Esophagus squamous epithelium (tissue), 5 donors: ENCODE results near the gene HIGD2B. TPM values are rescaled to one million over a fixed set of nuclear protein-coding genes. Genes with fewer than 3 reads are reported as not detected.
A peak's percentile ranks its signal among the peaks of the same experiment; 100 is the strongest.
"Not testable (repeated sequence)": the region's sequence is repeated elsewhere in the genome, so short reads cannot be mapped to it uniquely, and the experiment has no call there.

Source experiments
- DNase-seq: peaks from one replicate; lab custom pipeline; 2025; lab: John Stamatoyannopoulos, UW
- H3K27ac ChIP-seq, 4 donors: fragments of 200-600 bp; sonication (generic); one replicate each; pipeline ENCODE4 v1.5.1; 2016 to 2019; ENCODE audit warnings: mild to moderate bottlenecking in 1 of 4
- H3K27me3 ChIP-seq, 4 donors: fragments of 200-600 bp; sonication (generic); 1 replicate in 3 of 4; 2 replicates in 1 of 4; pipeline versions ENCODE4 v1.5.1 to v1.6.0; 2017 to 2021; ENCODE audit warnings: antibody characterized with exemption in 1 of 4
- H3K36me3 ChIP-seq, 3 donors: fragments of 200-600 bp; sonication (generic); one replicate each; pipeline ENCODE4 v1.5.1; 2016 to 2019
- H3K4me1 ChIP-seq, 3 donors: fragments of 200-600 bp; sonication (generic); one replicate each; pipeline ENCODE4 v1.5.1; 2017 to 2019
- H3K4me3 ChIP-seq, 4 donors: fragments of 200-600 bp; sonication (generic); 1 replicate in 3 of 4; 2 replicates in 1 of 4; pipeline ENCODE4 v1.5.1; 2016 to 2019; ENCODE audit warnings: mild to moderate bottlenecking in 2 of 4, moderate library complexity in 1 of 4
- H3K9me3 ChIP-seq, 3 donors: fragments of 200-600 bp; sonication (generic); one replicate each; pipeline ENCODE4 v1.5.1; 2016 to 2019
- WGBS, 2 donors: methylation state at CpG; one replicate each; pipeline ENCODE4 v1.1.5; 2018; 5-methylcytosine and 5-hydroxymethylcytosine counted together
- intact Hi-C: fragments of 100-400 bp; cut with DNase I; formaldehyde crosslinking; loops from one replicate; pipeline ENCODE4 v1.15.0; 2022
- small RNA-seq, 4 donors: library from RNA; depleted of rRNA; stranded (forward); fragments of <200 nt; gene quantifications; one replicate each; pipeline ENCODE3, GENCODE V24; 2016
- total RNA-seq, 4 donors: library from RNA; depleted of rRNA; stranded (reverse); fragments of >200 nt; gene quantifications; one replicate each; pipeline ENCODE4 v1.1.0, GENCODE V29; 2016
- donor health status: DM: yes; HTN: yes; CAD: no.

HIGD2B gene
- total RNA-seq, 4 donors from 2014 or later, result not detected

DNA sequence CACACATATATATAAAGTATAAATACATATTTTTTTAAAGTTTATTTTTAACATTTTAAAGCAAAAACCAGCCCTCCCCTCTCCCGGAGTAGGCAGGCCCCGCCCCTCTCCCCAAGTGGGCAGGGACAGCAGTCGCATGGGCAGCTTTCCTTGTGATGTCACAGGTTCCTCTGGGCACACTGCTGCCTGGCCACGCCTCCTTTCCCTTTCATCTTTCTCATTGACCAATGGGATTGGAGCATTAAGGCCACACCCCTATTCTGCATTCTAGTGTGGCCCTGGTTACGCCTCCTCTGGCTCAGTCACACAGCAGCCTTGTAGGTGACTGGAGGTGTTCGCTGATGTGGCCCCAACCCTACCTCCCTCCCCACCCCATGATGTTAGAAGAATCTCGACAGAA lies 31.6 kb downstream of the HIGD2B start, which contains the start of gene GOLGA6B:
Gene GOLGA6B (plus strand): TSS at position 301 of the 400 bp plus-strand sequence. CDS start 41 bp downstream, at position 342.
- intact Hi-C loops, H3K4me1 ChIP-seq, H3K36me3 ChIP-seq, DNase-seq, H3K27ac ChIP-seq, H3K9me3 ChIP-seq, H3K27me3 ChIP-seq, H3K4me3 ChIP-seq: not testable (repeated sequence)
- WGBS, 2 donors, result no CpG with 5 or more reads among the region's 7 CpGs

DNA sequence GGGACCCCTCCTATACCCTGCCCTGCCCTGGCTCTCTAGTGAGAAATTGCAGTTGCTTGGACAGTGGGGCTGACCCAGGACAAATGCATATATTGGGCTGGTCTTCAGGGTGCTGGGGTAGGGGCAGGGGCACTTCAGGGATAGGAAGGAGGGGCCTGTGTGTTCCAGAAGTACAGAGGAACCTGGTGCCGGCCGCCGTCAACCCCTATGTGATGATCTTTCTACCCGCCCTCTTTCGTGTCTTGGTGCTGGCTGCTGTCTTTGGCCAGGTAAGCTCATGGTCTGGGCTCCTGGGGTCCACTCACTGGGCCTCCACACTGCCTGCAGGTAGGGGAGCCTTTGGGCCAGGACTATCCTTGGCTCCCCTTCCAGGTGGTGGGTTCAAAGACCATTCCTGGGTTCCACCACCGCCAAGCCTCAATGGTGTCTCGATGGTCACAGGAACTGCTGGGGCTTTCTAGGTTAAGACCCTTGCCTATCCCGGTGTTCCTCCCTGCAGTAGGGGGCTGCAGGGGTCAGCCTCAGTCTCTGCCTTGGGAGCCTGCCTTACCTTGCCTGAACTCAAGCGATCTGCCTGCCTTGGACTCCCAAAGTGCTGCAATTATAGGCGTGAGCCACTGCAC lies 37.2 kb downstream of the HIGD2B start:
- not testable (repeated sequence) for H3K36me3 ChIP-seq, H3K9me3 ChIP-seq
- WGBS, 2 donors, result 30 to 80% methylated on average over 3 of the region's 10 CpGs

DNA sequence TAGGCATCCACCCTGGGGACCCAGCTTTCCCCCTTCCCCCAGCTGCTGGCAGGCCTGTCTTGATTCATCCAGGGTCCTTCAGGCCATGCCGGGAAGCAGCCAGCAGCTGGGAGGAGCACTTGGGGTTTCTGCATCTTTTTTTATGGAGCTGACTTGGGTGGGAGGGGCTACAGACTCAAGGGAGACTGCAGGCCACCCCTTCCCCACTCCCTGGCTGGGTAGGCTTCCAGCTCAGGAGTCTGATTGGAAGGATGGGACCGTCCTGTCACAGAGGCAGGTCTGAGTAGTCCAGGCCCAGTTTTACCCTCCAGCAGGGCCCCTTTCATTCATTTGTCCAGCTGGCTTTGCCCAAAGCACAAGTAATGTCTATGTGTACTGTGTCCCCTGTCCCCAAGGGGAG lies 43.7 kb downstream of the HIGD2B start:
- H3K4me3 ChIP-seq, H3K27me3 ChIP-seq, H3K4me1 ChIP-seq, H3K9me3 ChIP-seq, DNase-seq, intact Hi-C loops, H3K27ac ChIP-seq, H3K36me3 ChIP-seq: not testable (repeated sequence)
- no CpG with 5 or more reads among the region's 2 CpGs for WGBS, 2 donors

More for the DNA sequence above, 37.2 kb downstream of the HIGD2B start:
- DNase-seq, H3K27ac ChIP-seq, H3K4me3 ChIP-seq, intact Hi-C loops, H3K27me3 ChIP-seq, H3K4me1 ChIP-seq: not testable (repeated sequence)

DNA sequence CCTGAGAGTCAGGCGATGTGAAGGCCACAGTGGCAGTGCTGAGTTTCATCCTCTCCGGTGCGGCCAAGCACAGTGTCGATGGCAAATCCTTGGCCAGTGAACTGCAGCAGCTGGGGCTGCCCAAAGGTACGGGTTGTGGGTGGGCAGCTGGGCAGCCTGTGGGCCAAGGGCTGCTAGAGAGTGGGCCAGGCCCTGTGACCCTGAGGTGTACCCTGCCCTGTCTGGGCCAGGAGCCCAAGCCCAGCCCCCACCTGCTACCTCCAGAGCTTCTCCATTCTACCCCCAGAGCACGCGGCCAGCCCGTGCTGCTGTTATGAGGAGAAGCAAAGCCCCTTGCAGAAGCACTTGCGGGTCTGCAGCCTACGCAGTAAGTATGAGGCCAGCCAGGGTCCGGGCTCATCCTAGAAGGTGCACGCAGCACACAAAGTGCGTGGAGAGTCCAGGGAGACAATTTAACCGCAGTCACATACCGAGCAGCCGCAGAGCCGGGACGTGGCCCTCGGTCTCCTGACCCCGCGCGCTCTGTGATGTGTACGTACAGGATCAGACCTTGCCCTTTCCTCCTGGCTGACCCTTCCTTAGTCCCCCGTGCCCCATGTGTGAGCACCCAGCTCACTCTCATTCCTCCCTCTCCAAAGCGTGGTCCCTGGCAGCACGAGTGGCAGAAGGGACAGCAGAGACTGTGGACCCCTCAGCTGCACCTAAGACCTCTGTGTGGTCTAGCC lies 46.1 kb downstream of the HIGD2B start:
- H3K4me3 ChIP-seq, H3K27ac ChIP-seq, DNase-seq, H3K36me3 ChIP-seq, H3K4me1 ChIP-seq, H3K9me3 ChIP-seq, H3K27me3 ChIP-seq, intact Hi-C loops: not testable (repeated sequence)
- WGBS, 2 donors, result no CpG with 5 or more reads among the region's 26 CpGs

DNA sequence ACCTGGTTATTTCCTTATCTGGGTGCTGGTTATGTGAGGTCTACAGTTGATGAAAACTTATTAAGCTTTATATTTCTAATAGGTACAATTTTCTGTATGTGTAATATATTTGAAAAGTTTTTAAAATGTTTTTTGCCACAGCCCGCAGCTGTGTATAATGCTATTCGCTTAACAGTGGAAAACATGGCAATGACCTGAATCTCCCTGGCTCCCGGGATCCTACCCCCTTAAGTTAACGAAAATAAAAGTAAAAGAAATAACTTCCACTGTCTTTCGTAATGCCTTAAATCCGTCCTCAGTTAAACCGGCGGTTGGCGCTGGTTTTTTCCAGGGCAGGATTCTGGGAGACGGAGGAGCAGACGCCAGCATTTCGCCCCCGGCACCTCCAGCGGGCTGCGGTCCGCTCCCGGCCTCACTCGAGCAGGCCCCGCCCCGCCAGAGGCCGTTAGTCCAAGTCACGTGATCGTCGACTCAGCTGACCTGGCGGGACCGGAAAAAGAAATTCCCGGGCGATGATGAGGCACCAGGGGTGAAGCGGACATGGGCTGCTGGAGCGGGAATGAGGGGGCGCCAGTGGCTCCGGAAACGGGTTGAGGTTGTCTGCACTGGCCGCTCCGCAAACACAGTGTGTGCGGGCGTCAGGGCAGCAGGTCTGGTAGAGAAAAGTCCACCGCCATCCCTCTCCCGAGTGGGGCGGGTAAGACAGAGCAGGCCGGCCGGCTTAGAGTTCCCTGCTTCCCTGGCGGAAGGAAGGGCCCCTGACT lies 49.3 kb downstream of the HIGD2B start:
- H3K4me1 ChIP-seq, DNase-seq, H3K27me3 ChIP-seq, H3K36me3 ChIP-seq, intact Hi-C loops, H3K9me3 ChIP-seq: not testable (repeated sequence)
- no CpG with 5 or more reads among the region's 43 CpGs for WGBS, 2 donors
- peak overlapping the region; percentile 13 to 58 (median 29) for H3K4me3 ChIP-seq
- peak overlapping the region in 2 of 4 donors; percentile 14 to 59 for H3K27ac ChIP-seq

DNA sequence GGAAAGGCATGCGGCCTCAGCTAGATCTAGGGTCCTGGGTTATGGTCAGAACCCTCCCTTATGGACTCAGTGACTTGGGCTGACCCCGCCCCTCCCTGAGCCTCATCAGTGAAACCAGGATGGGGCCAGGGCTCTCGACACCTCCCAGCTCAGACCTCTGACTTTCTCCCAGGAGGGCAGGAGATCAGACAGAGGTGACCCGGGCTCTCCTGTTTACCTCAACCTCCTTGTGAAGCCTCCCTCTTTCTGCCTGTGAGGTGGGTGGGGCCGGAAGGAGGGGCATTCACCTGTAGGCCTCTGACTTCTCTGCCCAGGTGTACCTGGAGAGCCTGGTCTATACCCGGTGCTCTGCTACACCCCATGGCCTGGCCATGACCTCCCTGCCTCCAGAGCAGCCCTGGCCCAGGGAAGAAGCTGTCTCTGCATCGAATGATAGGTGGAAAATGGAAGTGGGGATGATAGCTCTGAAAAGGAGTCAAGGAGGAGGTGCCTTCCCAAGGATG lies 56.9 kb downstream of the HIGD2B start:
- H3K4me1 ChIP-seq, H3K27ac ChIP-seq, DNase-seq, H3K36me3 ChIP-seq, intact Hi-C loops, H3K9me3 ChIP-seq, H3K27me3 ChIP-seq, H3K4me3 ChIP-seq: not testable (repeated sequence)
- WGBS, 2 donors, result 63 to 81% methylated on average over 2 to 3 of the region's 7 CpGs

DNA sequence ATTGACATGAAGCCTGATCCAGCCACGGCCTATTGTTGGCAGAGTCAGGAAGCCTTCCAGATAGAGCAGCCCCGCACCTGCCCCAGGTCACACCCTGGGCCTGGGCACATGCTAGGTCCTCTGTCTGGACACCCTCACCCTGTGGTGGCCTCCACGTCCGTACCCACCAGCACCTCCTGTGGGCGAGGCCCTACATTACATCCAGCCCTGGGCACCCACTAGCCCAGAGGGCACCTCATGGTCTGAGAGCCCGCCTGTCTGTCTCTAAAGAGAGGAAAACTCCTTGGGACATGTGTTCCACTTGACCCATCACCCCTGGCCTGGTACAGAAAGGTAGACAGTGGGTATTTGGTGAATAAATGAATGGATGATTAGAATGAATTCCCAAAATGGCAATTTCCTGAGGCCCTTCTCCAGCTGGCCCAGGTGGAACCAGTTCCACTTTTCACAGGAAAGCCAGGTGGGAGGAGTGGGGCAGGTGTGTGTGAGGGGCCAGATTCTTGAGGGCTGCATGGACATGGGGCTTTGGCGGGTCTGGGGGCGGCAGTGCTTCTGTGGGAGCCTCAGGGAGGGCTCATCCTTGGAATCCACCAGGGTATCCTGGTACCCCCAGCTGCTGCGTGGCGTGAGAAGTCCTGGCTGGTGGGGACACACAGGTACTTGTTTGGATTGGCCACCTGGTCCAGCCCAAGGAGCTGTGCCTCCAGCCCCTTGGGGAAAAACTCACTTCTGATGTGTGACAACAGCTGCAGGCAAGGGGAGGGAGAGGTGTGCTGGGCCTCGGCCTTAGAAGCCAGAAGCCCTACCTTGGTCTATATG lies 57.5 kb downstream of the HIGD2B start:
- H3K4me1 ChIP-seq, intact Hi-C loops, H3K36me3 ChIP-seq, H3K9me3 ChIP-seq, H3K4me3 ChIP-seq, H3K27ac ChIP-seq, H3K27me3 ChIP-seq, DNase-seq: not testable (repeated sequence)
- 94 to 98% methylated on average over 3 to 5 of the region's 11 CpGs for WGBS, 2 donors

DNA sequence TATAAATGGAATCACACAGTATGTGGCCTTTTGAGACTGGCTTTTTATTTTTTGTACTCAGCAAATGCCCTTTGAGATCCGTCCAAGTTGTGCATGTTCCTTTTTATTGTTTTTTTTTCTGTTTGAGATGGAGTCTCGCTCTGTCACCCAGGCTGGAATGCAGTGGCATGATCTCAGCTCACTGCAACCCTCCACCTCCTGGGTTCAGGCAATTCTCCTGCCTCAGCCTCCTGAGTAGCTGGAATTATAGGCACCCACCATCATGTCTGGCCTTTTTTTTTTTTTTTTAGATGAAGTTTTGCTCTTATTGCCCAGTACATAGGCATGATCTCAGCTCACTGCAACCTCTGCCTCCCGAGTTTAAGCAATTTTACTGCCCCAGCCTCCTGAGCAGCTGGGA lies 59.8 kb downstream of the HIGD2B start:
- intact Hi-C loops, result not testable (repeated sequence)
- 74 to 78% methylated on average over 3 of the region's 3 CpGs for WGBS, 2 donors

More for the DNA sequence above, 59.8 kb downstream of the HIGD2B start:
- H3K27ac ChIP-seq, H3K36me3 ChIP-seq, H3K4me3 ChIP-seq, H3K4me1 ChIP-seq, H3K9me3 ChIP-seq, H3K27me3 ChIP-seq, DNase-seq: not testable (repeated sequence)

Small RNA genes lying within 50 kb of the gene (small RNA-seq; reads per million reads assigned to genes)
- gene RN7SL853P, result 0 reads per million in 4 donors

Other genes starting within 250 kb of the HIGD2B start
- gene ARIH1, start 211.9 kb downstream of the HIGD2B start, total RNA-seq, result 10 to 100 TPM; 26.2 to 40.1 (median 36.6) TPM
- not detected for gene GOLGA6B, start 31.5 kb downstream of the HIGD2B start, total RNA-seq
- 10 to 100 TPM in 2 of 4 donors, 1 to 10 TPM in 2; 2.8 to 15.3 (median 9.5) TPM for gene BBS4, start within 50 bp of the HIGD2B start, total RNA-seq
- 10 to 100 TPM; 25.1 to 55.5 (median 32.8) TPM for gene ADPGK, start 97.6 kb upstream of the HIGD2B start, total RNA-seq